NCI-H446 treated with DMSO at 0.1 percent for 48 hours (cell line): ENCODE results near the gene EVL.
"Not testable (repeated sequence)": the region's sequence is repeated elsewhere in the genome, so short reads cannot be mapped to it uniquely, and the experiment has no call there.

ENCODE experiments used
- DNase-seq: peaks from one replicate; lab custom pipeline; 2025; lab: John Stamatoyannopoulos, UW

EVL gene

DNA sequence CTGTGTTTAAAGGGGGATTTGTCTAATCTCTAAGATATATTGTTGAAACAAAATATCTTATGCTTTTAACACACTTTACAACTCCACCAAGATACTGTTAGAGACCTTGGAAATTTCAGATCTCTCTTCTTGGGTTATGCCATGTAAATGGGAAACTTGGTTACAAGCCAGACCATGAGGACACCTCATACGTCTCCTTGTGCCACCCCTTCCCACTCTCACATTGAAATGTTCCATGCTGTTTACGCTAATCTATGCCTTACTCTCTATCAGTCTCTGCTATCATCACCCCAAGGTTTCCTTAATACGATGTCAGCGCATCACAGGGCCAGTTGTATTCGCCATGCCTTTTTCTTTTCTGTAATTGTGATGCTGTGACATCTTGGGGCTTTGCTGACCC is 107.6 kb downstream of the EVL start:
- DNase-seq: no peak

DNA sequence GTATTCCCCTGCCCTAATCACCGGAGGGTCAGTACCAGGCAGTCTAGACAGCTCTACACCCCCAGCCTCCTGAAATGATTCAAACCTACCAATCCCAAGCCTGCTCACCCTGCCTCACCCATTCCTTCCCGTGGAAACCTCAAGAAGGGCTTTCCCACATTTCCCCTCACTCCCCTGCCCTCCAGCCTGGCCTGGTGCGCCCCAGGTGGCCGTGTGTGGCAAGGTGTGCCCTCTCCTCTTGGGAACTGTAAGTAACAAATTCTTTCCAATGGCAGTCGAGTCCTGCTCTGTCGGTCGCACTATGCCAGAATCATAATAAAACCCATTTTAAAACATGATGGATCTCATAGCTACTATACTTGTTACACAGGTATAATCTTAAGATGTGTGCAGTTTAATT is 108.1 kb downstream of the EVL start:
- no peak for DNase-seq

DNA sequence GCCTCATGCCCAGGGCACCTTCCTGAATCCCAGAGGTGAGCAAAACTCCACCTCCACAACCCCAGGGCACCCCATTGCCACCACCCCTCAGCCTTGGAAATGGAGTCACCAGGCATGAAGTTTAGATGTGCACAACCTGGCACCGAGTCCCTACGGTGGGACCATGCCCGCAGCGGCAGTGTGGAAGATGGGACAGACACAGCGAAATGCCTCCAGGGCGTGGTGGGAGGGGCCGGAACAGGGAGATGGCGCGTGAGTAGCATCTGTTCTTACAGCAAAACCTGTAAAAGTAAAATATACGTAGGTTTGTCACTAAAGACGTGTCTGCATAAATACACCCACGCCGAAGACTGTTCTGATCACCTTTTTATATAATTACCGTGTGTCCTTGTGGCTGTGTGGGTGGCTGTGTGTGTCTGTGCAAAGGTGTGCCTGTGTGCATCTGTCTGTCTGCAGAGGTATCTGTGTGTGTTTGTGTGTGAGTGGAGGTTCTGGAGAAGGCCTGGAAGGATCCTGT is 111.6 kb downstream of the EVL start:
- DNase-seq: no peak

DNA sequence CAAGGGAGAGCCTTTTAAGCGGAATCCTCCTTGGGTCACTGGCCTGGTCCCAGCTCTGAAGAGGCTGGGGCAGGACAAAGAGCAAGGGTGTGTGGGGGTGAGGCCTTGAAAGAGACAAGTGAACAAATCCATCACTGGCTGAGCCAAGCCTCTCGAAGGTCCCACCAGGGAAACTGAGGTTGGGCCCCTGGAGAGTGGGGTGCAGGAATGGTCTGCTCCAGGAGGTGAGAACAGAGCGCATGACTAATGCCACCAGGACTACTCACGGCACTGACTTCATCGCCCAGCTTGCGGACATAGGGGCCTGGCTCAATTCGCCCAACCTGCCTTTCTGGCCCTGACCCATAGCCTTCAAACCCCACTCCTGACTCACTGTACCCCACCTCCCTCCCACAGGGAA is 113.5 kb downstream of the EVL start:
- DNase-seq: no peak

GRCh38 chr14:100180671-100181070 is 115.4 kb downstream of the EVL start:
- not testable (repeated sequence) for DNase-seq

GRCh38 chr14:100181876-100182551 is 116.8 kb downstream of the EVL start:
- not testable (repeated sequence) for DNase-seq

- no peak for DNase-seq
Observed at GRCh38 chr14:100187247-100187833, 122.1 kb downstream of the EVL start.

GRCh38 chr14:100188392-100189030 is 123.3 kb downstream of the EVL start:
- DNase-seq: no peak

GRCh38 chr14:100190126-100190525 is 124.9 kb downstream of the EVL start:
- no peak for DNase-seq

- DNase-seq: no peak
Observed at GRCh38 chr14:100191584-100192249, 126.5 kb downstream of the EVL start.

DNA sequence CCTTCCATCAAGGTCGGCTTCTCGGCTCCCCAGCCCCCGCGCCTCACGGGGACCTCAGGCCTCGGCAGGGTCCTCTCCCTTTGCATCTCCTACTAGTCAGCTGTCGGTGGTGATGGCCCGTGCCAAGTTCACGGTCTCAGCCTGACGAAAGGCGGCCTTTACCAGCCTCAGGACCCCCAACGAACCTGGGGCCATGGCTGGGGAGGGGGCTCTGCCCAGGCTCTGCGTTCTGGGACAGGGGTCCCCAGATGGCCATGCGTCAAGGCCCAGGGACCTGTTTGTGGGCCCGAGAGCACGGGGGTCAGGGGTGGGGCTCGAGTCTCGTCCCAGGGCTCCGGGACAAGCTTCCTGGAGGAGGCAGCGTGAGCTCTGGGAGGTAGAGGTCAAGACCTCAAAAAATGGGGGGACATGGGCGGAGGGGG is 127.0 kb downstream of the EVL start:
- DNase-seq: no peak

- DNase-seq: peak; percentile 98
Observed at GRCh38 chr14:100192672-100193416, 127.6 kb downstream of the EVL start.
